K562 (cell line): ENCODE results near the gene SLC6A1. TPM values are rescaled to one million over a fixed set of nuclear protein-coding genes. Genes with fewer than 3 reads are reported as not detected.

Experiments used
- ATAC-seq: fragments of 200-7000 bp; cut with Tn5 transposase; 3 replicates; pipeline ENCODE4 v1.9.1; 2020; ENCODE audit warnings: moderate library complexity
- BruUV-seq: library from RNA; stranded (reverse); fragments of 400-500 nt; replicated peaks from 2 replicates; lab custom pipeline; 2021; lab: Mats Ljungman, UMichigan
- CTCF ChIA-PET: fragments of 300-600 bp; formaldehyde crosslinking; extraction: SDS; loops from one replicate; lab custom pipeline; 2021; ENCODE audit warnings: low intra/inter-chr PET ratio; lab: Yijun Ruan, JAX
- POLR2A ChIA-PET: fragments of 300-600, 350-650 bp; sonication (Branson Sonifier 250); formaldehyde crosslinking; extraction: SDS; loops from one replicate; lab custom pipeline; 2021; ENCODE audit warnings: antibody characterized with exemption, inconsistent platforms; lab: Yijun Ruan, JAX
- DNase-seq, 4 experiments: peaks; one replicate each; pipeline versions ENCODE4 v3.0.0 to v3.0.0-alpha.2; 2011 to 2018; ENCODE audit warnings: low spot score in 3 of 4, mixed read lengths in 3 of 4; ENCODE audit errors: extremely low read depth in 1 of 4
- FAIRE-seq: peaks from 2 replicates; lab custom pipeline; 2011; peaks lifted over from hg19 to GRCh38; lab: Jason Lieb, UNC
- H2AFZ ChIP-seq: 2 replicates; pipeline ENCODE4 v1.6.0; 2011; ENCODE audit warnings: low read depth, low read length, control low read depth, inconsistent platforms
- H3K27ac ChIP-seq: fragments of 200-600 bp; 3 replicates; pipeline ENCODE4 v1.8.0; 2011; ENCODE audit warnings: low read depth, mild to moderate bottlenecking, control low read depth, inconsistent platforms, low read length, moderate library complexity, mixed read lengths; ENCODE audit errors: extremely low read depth
- H3K27me3 ChIP-seq, 2 experiments: fragments of 300-600 bp in 1 of 2; 2 replicates in 1 of 2; 3 replicates in 1 of 2; pipeline versions ENCODE4 v1.6.0 to v1.8.0; 2011; ENCODE audit warnings: inconsistent platforms in 2 of 2, low read length in 2 of 2, mild to moderate bottlenecking in 1 of 2, mixed read lengths in 1 of 2, moderate library complexity in 1 of 2; ENCODE audit not compliant: control insufficient read depth in 2 of 2, insufficient read depth in 2 of 2
- H3K36me3 ChIP-seq: fragments of 300-600 bp; 3 replicates; pipeline ENCODE4 v1.8.0; 2011; ENCODE audit warnings: mild to moderate bottlenecking, low read length, inconsistent platforms; ENCODE audit not compliant: control insufficient read depth, insufficient read depth
- H3K4me1 ChIP-seq, 2 experiments: fragments of 200-600 bp in 1 of 2; replicated peaks in 1 of 2; 2 replicates in 1 of 2; 3 replicates in 1 of 2; pipeline versions ENCODE4 v1.5.1 to v1.8.0; 2011; ENCODE audit warnings: inconsistent platforms in 2 of 2, low read length in 2 of 2, mild to moderate bottlenecking in 1 of 2, mixed read lengths in 1 of 2, moderate library complexity in 1 of 2; ENCODE audit not compliant: control insufficient read depth in 2 of 2, insufficient read depth in 2 of 2
- H3K4me2 ChIP-seq: 2 replicates; pipeline ENCODE4 v1.6.1; 2011; ENCODE audit warnings: low read length, control low read depth, inconsistent platforms, mixed read lengths; ENCODE audit not compliant: insufficient read depth
- H3K4me3 ChIP-seq: fragments of 200-600 bp; sonication (generic), shearing (Covaris generic); 2 replicates; pipeline ENCODE4 v1.5.1; 2016; ENCODE audit warnings: control low read depth, inconsistent platforms
- H3K79me2 ChIP-seq: fragments of 200-600 bp; 3 replicates; pipeline ENCODE4 v1.8.0; 2011; ENCODE audit warnings: low read length, inconsistent platforms; ENCODE audit not compliant: control insufficient read depth, insufficient read depth
- H3K9ac ChIP-seq, 2 experiments: 2 replicates each; pipeline versions ENCODE4 v1.6.0 to v1.6.1; 2011; ENCODE audit warnings: low read depth in 2 of 2, low read length in 2 of 2, control low read depth in 1 of 2, inconsistent platforms in 1 of 2, mild to moderate bottlenecking in 1 of 2, mixed read lengths in 1 of 2; ENCODE audit not compliant: insufficient read depth in 1 of 2
- H3K9me1 ChIP-seq: one replicate; pipeline ENCODE4 v1.6.0; 2011; ENCODE audit warnings: inconsistent platforms, mild to moderate bottlenecking, low read length, moderate library complexity; ENCODE audit not compliant: control insufficient read depth, insufficient read depth
- H3K9me3 ChIP-seq: replicated peaks from 2 replicates; pipeline ENCODE4 v1.5.1; 2011; ENCODE audit warnings: low read depth, low read length, inconsistent platforms; ENCODE audit not compliant: control insufficient read depth, insufficient read depth
- H4K20me1 ChIP-seq: replicated peaks from 2 replicates; pipeline ENCODE4 v1.6.1; 2011; ENCODE audit warnings: low read length, inconsistent platforms, mixed read lengths; ENCODE audit not compliant: control insufficient read depth, insufficient read depth
- WGBS: fragments of 100-300 bp; shearing (Covaris generic); methylation state at CpG from one replicate; pipeline ENCODE4 v1.1.6; 2016; ENCODE audit warnings: low coverage, mixed read lengths; ENCODE audit not compliant: insufficient coverage; ENCODE audit errors: missing lambda C conversion rate; 5-methylcytosine and 5-hydroxymethylcytosine counted together
- in situ Hi-C: fragments of 300-500 bp; cut with MboI; formaldehyde crosslinking; loops from 4 replicates; pipeline ENCODE4 v1.15.0; 2018; ENCODE audit warnings: inconsistent platforms, mixed read lengths
- intact Hi-C: fragments of 100-400 bp; cut with micrococcal nuclease; formaldehyde crosslinking; loops from 2 replicates; pipeline ENCODE4 v1.14.2; 2022
- polyA plus RNA-seq, 8 experiments: library from polyadenylated mRNA; depleted of rRNA in 4 of 8; stranded (reverse) in 5 of 8; unstranded in 3 of 8; fragments of >200 nt; fragmentation: Nextera tagmentation in 2 of 8; fragmentation: Illumina TruSeq in 1 of 8; extraction: Ambion mirVana in 2 of 8; extraction: Trizol in 1 of 8; gene quantifications; 2 replicates each; pipeline versions ENCODE4 v1.2.1 to v1.2.3, GENCODE V29; 2011 to 2014; ENCODE audit warnings: inconsistent platforms in 1 of 8, missing spikeins in 1 of 8
- total RNA-seq, 7 experiments: library from RNA; depleted of rRNA in 6 of 7; stranded (reverse); fragments of >200 nt in 6 of 7; fragmentation: Illumina TruSeq in 2 of 7; extraction: Trizol in 2 of 7; gene quantifications; 2 replicates each; pipeline versions ENCODE4 v1.2.1 to v1.2.3, GENCODE V29; 2011 to 2021; ENCODE audit warnings: low replicate concordance in 1 of 7
- TF ChIP-seq, protein P1 (sequence below): sonication (generic); formaldehyde crosslinking; IDR thresholded peaks from 2 replicates; pipeline ENCODE4 v1.8.1; 2023; ENCODE audit warnings: mild to moderate bottlenecking, missing genetic modification reagents
- TF ChIP-seq, protein P2 (sequence below): fragments of 150-350 bp; IDR thresholded peaks from 2 replicates; pipeline ENCODE4 v1.6.1; 2014; ENCODE audit warnings: low read depth, mild to moderate bottlenecking, low read length, borderline replicate concordance
- TF ChIP-seq, protein P3 (sequence below): sonication (generic); formaldehyde crosslinking; IDR thresholded peaks from 2 replicates; pipeline ENCODE4 v1.5.0; 2020; ENCODE audit warnings: missing genetic modification reagents

The SLC6A1 gene
- total and polyA plus RNA-seq, 9 of the 15 experiments (the other 6 are each of a cell fraction or from before 2014, with no cell fraction given), result not detected

DNA sequence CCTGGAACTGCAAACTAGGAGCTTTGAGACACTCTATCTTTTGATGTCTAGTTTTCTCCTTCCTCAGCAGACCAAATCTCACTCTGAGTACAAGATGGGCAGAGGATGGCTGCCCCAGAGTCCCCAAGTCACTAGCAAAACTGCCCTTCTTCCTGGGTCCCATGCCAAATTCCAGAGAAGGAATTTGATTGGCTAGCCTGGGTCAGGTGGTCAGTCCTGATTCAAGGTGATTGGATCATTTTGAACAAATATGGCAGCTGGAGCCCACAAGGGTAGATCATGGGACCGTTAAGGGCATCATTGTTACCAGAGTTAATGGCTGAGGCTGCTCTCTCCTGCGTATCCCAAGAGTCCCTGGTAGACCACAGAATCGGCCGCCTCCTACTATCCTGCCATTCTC is 21.7 kb downstream of the SLC6A1 start:
- Histone ChIP-seq H3K9me1 (no peaks in the 10 kb centered on the region), H3K9me3 (no peaks in the 10 kb centered on the region), H4K20me1 (peaks cover 6% of the 10 kb centered on the region), H3K4me3 (no peak overlapping the region), H3K9ac (no peak overlapping the region), H3K36me3 (no peaks in the 10 kb centered on the region), H3K27ac (no peak overlapping the region), H2AFZ (no peak overlapping the region), H3K27me3 (peaks cover 47 to 73% of the 10 kb centered on the region in 2 experiments), H3K79me2 (no peaks in the 10 kb centered on the region)
- in situ Hi-C loops, result no loop called here
- CTCF ChIA-PET, result no interaction called here
- no peak for ATAC-seq
- DNase-seq, result peak in 3 of 4 experiments; percentile 62 to 65 (median 64)
- no peak for FAIRE-seq
- POLR2A ChIA-PET, result no interaction called here
- BruUV-seq, result no TSS peak
- 10% methylated on average over 4 of the region's 4 CpGs for WGBS
- TF ChIP-seq, protein P1, sequence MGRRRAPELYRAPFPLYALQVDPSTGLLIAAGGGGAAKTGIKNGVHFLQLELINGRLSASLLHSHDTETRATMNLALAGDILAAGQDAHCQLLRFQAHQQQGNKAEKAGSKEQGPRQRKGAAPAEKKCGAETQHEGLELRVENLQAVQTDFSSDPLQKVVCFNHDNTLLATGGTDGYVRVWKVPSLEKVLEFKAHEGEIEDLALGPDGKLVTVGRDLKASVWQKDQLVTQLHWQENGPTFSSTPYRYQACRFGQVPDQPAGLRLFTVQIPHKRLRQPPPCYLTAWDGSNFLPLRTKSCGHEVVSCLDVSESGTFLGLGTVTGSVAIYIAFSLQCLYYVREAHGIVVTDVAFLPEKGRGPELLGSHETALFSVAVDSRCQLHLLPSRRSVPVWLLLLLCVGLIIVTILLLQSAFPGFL (CRISPR knock-in tag), result no peak
- TF ChIP-seq, protein P2, sequence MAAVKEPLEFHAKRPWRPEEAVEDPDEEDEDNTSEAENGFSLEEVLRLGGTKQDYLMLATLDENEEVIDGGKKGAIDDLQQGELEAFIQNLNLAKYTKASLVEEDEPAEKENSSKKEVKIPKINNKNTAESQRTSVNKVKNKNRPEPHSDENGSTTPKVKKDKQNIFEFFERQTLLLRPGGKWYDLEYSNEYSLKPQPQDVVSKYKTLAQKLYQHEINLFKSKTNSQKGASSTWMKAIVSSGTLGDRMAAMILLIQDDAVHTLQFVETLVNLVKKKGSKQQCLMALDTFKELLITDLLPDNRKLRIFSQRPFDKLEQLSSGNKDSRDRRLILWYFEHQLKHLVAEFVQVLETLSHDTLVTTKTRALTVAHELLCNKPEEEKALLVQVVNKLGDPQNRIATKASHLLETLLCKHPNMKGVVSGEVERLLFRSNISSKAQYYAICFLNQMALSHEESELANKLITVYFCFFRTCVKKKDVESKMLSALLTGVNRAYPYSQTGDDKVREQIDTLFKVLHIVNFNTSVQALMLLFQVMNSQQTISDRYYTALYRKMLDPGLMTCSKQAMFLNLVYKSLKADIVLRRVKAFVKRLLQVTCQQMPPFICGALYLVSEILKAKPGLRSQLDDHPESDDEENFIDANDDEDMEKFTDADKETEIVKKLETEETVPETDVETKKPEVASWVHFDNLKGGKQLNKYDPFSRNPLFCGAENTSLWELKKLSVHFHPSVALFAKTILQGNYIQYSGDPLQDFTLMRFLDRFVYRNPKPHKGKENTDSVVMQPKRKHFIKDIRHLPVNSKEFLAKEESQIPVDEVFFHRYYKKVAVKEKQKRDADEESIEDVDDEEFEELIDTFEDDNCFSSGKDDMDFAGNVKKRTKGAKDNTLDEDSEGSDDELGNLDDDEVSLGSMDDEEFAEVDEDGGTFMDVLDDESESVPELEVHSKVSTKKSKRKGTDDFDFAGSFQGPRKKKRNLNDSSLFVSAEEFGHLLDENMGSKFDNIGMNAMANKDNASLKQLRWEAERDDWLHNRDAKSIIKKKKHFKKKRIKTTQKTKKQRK, result no peak
- TF ChIP-seq, protein P3, sequence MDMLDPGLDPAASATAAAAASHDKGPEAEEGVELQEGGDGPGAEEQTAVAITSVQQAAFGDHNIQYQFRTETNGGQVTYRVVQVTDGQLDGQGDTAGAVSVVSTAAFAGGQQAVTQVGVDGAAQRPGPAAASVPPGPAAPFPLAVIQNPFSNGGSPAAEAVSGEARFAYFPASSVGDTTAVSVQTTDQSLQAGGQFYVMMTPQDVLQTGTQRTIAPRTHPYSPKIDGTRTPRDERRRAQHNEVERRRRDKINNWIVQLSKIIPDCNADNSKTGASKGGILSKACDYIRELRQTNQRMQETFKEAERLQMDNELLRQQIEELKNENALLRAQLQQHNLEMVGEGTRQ (CRISPR knock-in tag), result peak; percentile 71
- TF ChIP-seq, all 486 proteins: peak for 1
- H3K4me2 ChIP-seq, result no peak overlapping the region
- intact Hi-C loops, result no loop called here
- 0 out of 5 replicates have a peak, but pooled peaks cover 0 to 3% of the 10 kb centered on the region in 2 experiments for H3K4me1 ChIP-seq
